ENCODE data around the gene AIPL1.
A peak's percentile ranks its signal among the peaks of the same experiment; 100 is the strongest.

The AIPL1 gene

GRCh38 chr17:6415616-6416015, 19.3 kb downstream of the AIPL1 start:
- DNase-seq (ENCODE audit: low read depth): no peak

- peak; percentile 74 for DNase-seq (ENCODE audit: low read depth)
Measured at GRCh38 chr17:6413065-6413464, 21.9 kb downstream of the AIPL1 start.

- DNase-seq (ENCODE audit: low read depth): no peak
Measured at GRCh38 chr17:6408735-6409134, 26.2 kb downstream of the AIPL1 start.

- DNase-seq (ENCODE audit: low read depth): no peak
Measured at GRCh38 chr17:6408276-6408675, 26.6 kb downstream of the AIPL1 start.

- no peak for DNase-seq (ENCODE audit: low read depth)
Measured at GRCh38 chr17:6402258-6402657, 32.7 kb downstream of the AIPL1 start.

GRCh38 chr17:6398955-6399354, 36.0 kb downstream of the AIPL1 start:
- no peak for DNase-seq (ENCODE audit: low read depth)

GRCh38 chr17:6394055-6394606, 40.8 kb downstream of the AIPL1 start:
- no peak for DNase-seq (ENCODE audit: low read depth)

GRCh38 chr17:6393351-6393952, 41.5 kb downstream of the AIPL1 start:
- DNase-seq (ENCODE audit: low read depth): no peak

GRCh38 chr17:6392609-6393350, 42.1 kb downstream of the AIPL1 start:
- no peak for DNase-seq (ENCODE audit: low read depth)

- DNase-seq (ENCODE audit: low read depth): no peak
Measured at GRCh38 chr17:6388416-6388815, 46.5 kb downstream of the AIPL1 start.

- DNase-seq (ENCODE audit: low read depth): no peak
Measured at GRCh38 chr17:6387858-6388257, 47.1 kb downstream of the AIPL1 start.

- no peak for DNase-seq (ENCODE audit: low read depth)
Measured at GRCh38 chr17:6387442-6387841, 47.5 kb downstream of the AIPL1 start.

GRCh38 chr17:6386041-6386630, 48.8 kb downstream of the AIPL1 start:
- no peak for DNase-seq (ENCODE audit: low read depth)

GRCh38 chr17:6384481-6384880, 50.4 kb downstream of the AIPL1 start:
- DNase-seq (ENCODE audit: low read depth): no peak

GRCh38 chr17:6381526-6382465, 53.1 kb downstream of the AIPL1 start:
- peak; percentile 59 for DNase-seq (ENCODE audit: low read depth)

- DNase-seq (ENCODE audit: low read depth): peak; percentile 85
Measured at GRCh38 chr17:6380915-6381438, 53.9 kb downstream of the AIPL1 start.

GRCh38 chr17:6377906-6378305, 57.0 kb downstream of the AIPL1 start:
- DNase-seq (ENCODE audit: low read depth): no peak

- no peak for DNase-seq (ENCODE audit: low read depth)
Measured at GRCh38 chr17:6376931-6377361, 58.0 kb downstream of the AIPL1 start.

- peak; percentile 90 for DNase-seq (ENCODE audit: low read depth)
Measured at GRCh38 chr17:6374761-6375312, 60.1 kb downstream of the AIPL1 start.

GRCh38 chr17:6374271-6374691, 60.6 kb downstream of the AIPL1 start:
- DNase-seq (ENCODE audit: low read depth): peak; percentile 61
